ENCODE data around the gene ADD1.

The ADD1 gene

GRCh38 chr4:2862528-2862927 lies 18.9 kb downstream of the ADD1 start:
- no peak for DNase-seq

- DNase-seq: no peak
These were observed 20.0 kb downstream of the ADD1 start for GRCh38 chr4:2863649-2864048.

GRCh38 chr4:2865196-2865780 lies 21.6 kb downstream of the ADD1 start:
- no peak for DNase-seq

GRCh38 chr4:2866160-2866861 lies 22.7 kb downstream of the ADD1 start:
- no peak for DNase-seq

GRCh38 chr4:2866891-2867290 lies 23.2 kb downstream of the ADD1 start:
- no peak for DNase-seq

GRCh38 chr4:2867758-2868491 lies 24.3 kb downstream of the ADD1 start:
- no peak for DNase-seq

- no peak for DNase-seq
These were observed 25.3 kb downstream of the ADD1 start for GRCh38 chr4:2868877-2869487.

GRCh38 chr4:2869659-2870058 lies 26.0 kb downstream of the ADD1 start:
- DNase-seq: no peak

- no peak for DNase-seq
These were observed 26.4 kb downstream of the ADD1 start for GRCh38 chr4:2870082-2870481.

- peak; percentile 27 for DNase-seq
These were observed 27.8 kb downstream of the ADD1 start for GRCh38 chr4:2871466-2871865.

- peak; percentile 62 for DNase-seq
These were observed 28.3 kb downstream of the ADD1 start for GRCh38 chr4:2871911-2872310.

- no peak for DNase-seq
These were observed 29.7 kb downstream of the ADD1 start for GRCh38 chr4:2873329-2873728.

GRCh38 chr4:2874861-2875260 lies 31.2 kb downstream of the ADD1 start:
- DNase-seq: no peak

GRCh38 chr4:2875556-2875955 lies 31.9 kb downstream of the ADD1 start:
- DNase-seq: no peak

GRCh38 chr4:2878346-2878745 lies 34.7 kb downstream of the ADD1 start:
- no peak for DNase-seq

GRCh38 chr4:2879026-2879425 lies 35.4 kb downstream of the ADD1 start:
- DNase-seq: no peak

- no peak for DNase-seq
These were observed 37.8 kb downstream of the ADD1 start for GRCh38 chr4:2881431-2881830.

GRCh38 chr4:2882341-2882740 lies 38.7 kb downstream of the ADD1 start:
- no peak for DNase-seq

- DNase-seq: no peak
These were observed 42.5 kb downstream of the ADD1 start for GRCh38 chr4:2886161-2886560.

- DNase-seq: no peak
These were observed 43.0 kb downstream of the ADD1 start for GRCh38 chr4:2886622-2887021.

- DNase-seq: no peak
These were observed 43.7 kb downstream of the ADD1 start for GRCh38 chr4:2887343-2887742.

- peak; percentile 31 for DNase-seq
These were observed 45.2 kb downstream of the ADD1 start for GRCh38 chr4:2888886-2889285.

GRCh38 chr4:2891294-2891693 lies 47.6 kb downstream of the ADD1 start:
- no peak for DNase-seq

- DNase-seq: peak; percentile 11
These were observed 50.1 kb downstream of the ADD1 start for GRCh38 chr4:2893772-2894171.
